HG03520 (cell line): ENCODE data around the gene GBX1.

Experiments
- ATAC-seq: cut with Tn5 transposase; IDR thresholded peaks from one replicate; pipeline ENCODE4 v1.9.1; 2021; ENCODE audit warnings: mild to moderate bottlenecking, moderate library complexity; ENCODE audit not compliant: unreplicated experiment

GBX1 gene

DNA sequence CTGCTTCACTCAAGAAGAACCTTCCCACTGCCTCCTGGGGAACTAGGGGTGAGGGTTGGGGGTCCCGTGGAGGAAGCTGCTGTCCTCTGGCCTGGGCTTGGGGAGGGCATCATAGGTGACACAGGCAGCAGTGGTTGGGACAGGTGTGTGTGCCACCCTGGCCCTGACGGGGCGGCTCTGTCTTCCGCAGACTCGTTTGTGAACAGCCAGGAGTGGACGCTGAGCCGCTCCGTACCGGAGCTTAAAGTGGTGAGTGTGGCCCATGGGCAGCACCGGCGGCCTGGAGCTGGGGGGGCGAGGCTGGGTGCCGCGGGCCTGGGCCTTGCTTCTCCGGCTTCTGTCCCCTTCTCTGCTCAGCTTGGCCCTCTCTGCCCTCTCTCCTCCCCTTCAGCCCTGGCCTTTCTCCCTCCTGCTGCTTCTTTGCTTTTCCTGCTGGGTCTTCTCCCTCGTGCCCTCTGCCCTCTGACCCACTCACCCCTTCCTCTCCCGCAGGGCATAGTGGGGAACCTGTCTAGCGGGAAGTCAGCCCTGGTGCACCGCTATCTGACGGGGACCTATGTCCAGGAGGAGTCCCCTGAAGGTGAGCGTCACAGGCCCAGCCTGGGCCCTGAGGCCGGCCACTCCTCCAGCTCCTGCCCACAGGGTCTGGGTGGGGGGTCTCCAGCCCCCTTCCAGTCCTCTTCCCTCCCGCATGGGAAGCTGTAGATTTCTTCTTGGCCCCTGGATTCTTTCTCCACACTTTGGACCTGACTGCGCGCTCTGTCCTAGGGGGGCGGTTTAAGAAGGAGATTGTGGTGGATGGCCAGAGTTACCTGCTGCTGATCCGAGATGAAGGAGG is 50.7 kb downstream of the GBX1 start:
- ATAC-seq, result no peak

DNA sequence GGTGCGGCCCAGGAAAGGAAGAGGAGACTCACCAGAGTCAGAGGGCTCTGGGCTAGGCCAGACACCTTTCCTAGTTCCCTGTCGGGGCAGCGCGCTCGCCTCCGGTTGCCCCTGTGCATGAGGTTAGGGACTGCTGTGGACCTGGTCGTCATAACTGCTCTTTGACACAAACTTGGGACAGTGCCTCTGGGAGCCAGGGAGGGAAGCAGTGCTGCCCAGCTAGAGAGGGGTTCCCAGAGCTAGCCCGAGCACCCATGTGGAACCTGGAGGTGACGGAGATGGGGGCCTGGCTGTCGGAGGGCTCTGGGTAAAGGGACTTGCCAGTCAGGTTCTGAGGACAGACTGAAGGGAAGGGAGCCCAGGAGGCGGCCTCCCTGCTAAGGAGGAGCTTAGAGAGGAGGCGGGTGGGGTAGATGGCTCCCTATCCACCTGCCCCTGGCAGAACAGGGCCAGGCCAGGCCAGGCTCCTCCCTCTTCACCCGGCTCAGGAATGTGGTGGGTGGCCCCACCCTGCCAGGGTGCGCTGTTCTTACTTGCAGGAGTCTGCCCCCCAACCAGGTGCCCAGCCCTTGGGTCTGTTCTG is 51.6 kb downstream of the GBX1 start:
- no peak for ATAC-seq

DNA sequence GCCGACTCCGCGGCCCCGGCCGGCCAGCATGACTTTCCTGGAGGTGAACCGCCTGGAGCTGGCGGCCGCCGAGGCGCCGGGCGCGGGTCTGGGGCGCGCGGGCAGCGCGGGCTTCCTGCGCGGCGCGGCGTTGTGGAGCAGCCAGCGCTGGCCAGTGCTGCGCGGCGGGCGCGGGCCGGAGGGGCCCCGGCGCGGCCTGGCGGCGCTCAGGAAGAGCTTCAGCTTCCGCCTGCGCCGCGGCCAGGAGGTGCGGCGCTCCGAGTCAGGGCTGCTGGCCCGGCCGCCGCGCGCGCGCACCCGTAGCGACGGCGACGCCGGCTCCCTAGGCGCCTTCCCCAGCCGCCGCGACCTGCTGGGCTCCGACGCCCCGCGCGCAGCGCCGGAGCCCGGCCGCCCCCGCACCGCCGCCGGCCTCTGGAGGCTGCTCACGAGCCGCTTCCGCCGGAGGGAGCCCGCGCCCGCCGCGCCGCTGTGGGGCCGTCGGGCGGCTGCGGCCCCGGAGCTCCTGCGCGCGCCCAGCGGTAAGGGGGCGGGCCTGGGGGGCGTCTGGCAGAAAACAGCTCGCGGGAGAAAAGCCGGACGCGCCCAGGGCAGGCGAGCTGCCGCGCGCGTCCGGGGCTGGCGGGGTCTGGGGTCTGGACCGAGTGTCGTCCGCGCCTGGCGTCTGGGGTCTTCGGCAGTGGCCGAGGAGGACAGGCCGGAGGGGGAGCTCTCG is 52.2 kb downstream of the GBX1 start:
- ATAC-seq, result no peak

DNA sequence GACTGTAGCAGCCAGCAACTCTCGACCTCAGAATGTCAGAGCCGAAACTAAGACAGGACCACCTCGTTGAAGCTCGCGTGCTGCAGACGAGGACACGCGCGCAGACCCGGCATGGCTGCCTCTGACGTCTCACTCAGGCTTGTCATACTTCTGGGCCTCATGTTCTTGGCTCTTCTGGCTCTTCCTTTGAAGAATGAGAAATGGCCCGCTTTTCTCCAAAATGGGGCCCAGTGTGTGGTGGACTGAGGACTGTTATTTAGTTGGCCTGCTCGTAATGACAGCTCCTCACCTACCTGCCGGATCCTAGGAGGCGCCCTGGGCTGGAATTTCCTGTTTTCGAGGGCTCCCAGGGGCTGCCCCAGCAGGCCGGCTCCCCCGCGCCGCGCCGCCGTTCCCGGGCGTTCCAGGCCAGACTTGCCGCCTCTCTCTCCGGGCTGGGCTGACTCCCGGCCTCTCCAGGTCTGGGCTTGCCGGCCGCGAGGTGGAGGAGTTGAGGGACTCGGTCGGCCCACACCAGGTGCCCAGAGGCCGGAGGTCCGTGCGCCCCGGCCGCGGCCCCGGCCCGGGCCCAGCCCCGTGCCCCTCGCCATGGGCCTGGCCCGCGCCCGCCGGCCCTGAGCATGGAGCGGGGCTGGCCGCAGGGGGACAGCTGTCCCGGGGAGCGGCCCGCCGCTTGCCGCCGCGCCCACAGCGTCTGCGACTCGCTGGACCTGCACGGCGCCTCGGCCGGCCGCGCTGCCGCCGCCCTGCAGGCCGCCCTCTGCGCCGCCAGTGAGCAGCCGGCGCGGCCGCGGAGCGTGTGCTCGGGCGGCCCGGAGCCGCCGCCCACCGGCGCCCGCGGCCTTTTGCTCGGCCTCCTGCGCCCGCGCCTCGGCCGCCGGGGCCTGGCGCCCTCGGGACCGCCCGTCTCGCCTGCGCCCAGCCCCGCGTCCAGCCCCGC is 53.1 kb downstream of the GBX1 start:
- no peak for ATAC-seq

DNA sequence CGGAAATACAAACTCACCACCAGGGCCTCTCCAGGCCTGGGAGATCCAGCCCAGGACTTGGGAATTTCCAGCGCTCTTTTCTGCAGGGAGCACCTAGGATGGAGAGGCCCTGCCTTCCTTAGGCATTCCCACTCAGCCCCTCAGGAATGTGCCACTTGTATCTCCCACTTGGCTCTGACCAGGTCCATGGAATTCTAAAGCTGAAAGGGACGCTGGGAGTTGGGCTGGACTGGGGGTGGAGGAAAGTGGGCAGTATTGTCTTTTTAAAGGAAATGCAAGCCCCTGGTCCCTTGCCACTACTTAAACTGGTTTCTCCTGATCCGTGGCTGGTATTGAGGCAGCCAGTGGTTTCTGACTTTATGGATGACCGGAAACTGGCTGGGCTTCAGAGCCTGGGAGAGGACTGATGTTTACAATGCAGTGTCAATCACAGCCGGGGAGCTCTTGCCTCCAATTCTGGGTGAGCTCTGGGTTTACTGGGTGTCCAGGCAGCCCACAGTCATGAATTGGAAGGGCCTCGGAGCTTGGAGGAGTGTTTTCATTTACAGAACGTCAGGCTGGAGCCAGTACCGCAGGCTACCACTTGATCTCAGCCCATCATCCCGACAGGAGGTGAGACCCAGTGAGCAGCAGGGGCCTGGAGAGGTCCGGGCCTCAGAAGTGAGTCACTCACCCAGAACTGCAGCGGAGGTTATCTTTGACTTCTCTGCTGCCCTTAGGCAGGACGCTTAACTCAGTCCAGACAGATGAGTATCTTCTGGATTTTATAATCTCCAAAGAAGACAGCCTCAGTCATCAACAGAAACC is 53.9 kb downstream of the GBX1 start:
- no peak for ATAC-seq

DNA sequence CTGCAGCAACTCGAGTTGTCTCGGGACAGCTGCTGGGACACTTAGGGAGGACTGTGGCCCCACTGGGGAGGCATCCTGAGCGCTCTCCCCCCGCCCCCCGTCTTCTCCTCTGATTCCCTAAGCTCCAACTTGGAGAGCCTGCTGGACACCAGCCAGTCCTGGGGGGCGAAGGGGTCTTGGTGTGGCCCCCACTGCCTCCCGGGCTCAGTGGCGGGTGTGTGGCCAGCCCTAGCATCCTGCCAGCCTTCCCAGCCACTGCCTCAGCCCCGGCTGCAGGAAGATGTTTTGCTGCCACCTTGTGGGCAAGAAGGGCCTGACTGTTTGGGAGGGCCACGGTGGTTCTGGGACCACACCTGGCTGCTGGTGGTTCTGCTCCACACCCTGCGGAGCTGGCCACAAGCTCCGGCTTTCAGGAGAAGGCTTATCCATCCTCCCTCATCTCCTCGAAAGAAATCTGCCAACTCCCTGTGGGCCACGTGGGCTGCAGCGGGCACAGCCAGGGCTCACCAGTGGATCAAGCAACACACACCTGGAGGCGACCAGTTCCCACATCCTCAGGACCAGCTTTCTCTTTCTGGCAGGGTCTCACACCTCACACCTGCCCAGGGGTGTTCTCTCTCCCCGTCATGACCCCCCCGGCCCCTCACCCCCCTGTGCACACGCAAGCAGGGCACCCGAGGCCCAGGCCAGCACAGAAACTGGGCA is 56.4 kb downstream of the GBX1 start:
- ATAC-seq, result no peak

DNA sequence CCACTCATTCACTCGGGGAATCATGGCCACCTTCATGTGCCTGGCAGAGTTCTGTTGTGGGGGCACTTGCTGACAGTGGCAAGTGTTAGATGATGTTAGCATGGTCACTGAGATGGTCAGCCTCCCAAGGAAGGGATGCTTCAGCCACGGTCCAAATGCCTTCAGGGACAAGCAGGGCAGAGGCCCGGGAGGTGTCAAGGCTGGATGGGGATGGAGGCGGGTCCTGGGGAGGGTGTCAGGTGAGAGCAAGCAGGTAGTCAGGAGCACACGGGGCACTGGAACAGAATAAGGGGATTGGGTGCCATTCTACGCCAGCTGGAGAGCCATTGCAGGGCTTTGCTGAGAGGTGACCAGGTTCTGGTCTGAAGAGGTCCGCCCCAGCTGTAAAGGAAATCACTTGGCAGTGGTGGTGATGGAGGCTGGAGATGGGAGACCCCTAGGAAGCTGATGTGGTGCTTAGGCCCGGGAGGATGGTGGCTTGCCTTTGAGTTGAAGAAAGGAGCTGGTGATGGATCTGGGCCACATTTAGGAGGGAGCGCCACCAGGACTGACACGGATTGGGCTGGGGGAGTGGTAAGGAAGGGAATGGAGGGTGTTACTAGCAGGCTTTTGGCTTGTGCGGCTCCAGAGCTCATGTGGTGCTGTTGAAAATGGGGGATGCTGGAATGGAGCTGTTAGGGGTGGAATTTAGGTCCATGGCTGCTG is 57.1 kb downstream of the GBX1 start:
- no peak for ATAC-seq

DNA sequence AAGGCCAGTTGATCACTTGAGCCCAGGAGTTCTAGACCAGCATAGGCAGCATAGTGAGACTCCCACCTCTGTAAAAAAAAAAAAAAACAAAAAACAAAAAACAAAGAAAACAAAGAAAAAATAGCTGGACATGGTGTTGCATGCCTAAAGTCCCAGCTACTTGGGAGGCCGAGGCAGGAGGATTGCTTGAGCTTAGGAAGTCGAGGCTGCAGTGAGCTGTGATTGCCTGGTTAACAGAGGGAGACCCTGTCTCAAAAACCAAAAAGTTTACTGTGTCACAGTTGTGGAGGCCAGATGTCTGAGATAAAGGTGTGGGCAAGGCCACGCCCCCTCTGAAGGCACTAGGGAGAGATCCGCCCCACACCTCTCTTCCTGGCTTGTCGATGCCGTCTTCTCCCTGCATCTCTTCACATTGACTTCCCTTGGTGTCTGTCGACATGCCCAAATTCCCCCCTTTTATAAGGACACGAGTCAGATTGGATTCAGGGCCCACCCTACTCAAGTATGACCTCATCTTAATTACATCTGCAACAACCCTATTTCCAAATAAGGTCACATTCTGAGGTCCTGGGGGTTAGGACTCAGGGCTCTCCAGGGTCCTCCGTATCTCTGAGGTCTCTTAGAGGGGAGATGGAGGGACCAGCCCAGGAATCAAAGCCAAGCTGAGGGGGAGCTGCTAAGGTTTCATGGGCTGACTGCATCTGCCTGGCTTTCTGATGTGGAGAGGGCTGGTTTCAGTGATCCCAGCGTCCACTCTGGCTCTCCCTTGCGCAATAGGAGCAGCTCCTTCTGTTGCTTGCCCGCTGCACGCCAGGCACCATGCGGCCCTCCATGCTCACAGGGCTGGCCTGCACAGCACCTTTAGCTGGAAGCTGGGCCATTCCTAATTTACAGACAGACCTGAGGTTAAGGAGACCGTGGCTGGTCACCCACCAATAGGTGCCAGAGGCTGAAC is 58.1 kb downstream of the GBX1 start:
- ATAC-seq, result no peak

DNA sequence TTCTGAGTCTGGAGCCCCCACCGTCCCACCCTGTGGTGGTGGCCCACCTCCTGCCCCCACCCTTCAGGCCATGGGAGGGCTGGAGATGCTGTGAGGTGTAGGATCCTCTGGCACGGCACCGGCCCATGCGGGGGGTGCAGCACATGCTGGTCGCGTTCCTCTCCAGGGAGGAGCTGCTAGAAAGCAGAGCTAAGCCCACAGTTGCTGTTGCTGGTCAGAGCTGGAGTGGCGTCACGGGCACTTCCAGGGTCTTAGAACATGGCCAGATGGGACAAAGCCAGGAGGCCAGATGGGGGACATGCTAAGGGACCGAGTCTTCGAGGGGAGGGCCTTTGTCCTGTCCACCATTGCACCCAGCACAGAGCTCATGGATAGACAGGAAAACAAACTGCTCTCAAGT is 59.6 kb downstream of the GBX1 start:
- ATAC-seq, result no peak

DNA sequence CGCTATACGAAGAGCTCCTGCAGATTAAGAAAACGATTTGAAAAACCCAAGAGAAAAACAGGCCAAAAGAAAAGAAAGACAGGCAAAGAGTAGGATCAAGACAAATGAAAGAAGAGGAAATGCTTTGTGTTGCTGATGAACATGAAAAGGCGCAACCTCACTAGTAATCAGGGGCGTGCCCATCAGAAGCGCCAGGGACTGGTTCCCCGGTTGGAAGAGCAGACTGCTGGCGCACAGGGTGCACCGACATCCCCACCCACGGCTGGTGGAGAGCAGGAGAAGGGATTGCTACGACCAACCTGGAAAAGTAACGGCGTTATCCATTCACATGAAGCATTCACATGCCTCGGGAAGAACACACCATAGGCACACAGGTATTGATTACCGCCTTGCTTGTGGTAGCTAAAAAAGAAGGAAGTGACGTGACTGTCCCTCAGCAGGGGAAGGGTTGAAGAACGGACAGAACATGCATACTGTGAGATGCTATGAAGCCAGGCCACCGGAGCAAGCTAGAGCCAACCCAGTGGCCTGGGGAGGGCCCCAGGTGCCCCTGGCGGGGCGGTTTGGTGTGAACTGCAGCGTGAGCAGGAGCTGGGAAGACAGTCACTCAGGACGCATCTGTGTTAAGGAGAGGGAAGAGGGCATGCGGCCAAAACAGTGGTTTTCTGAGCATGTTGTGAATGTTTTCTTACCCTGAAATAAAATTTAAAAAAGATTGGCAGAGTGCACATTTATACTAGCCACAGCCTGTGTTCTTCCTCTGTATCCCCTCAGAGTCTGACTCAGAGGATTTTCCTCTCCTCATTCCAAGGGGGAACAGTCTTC is 62.9 kb downstream of the GBX1 start:
- ATAC-seq, result no peak

DNA sequence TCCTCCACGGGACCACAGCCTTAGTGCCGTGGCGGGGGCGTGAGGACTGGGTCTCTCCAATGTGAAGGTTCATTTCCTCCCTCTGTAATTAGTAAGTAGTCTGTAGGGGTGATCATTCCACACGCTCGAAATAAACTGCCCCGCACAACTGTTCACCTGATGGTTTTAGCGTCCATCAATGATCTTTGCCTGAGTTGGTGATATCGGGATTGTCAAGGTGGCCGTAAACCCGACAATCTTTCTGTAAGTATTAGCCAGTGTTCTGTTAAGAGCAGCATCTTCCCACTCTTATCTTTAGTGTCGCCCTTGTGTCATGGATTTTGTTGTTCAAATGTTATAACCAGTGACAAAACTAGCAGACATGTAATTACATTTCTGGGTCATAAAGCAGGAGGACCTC is 63.5 kb downstream of the GBX1 start:
- ATAC-seq, result no peak

DNA sequence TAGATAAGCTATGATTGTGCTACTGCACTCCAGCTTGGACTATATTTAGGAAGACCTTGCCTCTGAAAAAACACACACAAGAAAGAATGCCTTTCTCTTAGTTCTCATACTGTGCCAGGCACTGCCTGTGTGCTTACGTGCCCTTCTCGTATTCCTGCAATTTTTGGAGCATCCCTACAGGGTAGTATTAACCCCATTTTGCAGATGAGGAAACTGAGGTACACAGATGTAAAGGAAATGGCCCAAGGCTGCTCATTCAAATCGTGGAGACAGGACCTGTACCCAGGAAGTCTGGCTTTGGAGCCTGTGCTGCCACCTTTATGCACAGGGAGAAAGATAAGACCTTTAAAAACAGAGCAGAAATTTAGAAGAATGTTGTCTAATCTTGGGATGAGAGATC is 64.5 kb downstream of the GBX1 start:
- no peak for ATAC-seq

DNA sequence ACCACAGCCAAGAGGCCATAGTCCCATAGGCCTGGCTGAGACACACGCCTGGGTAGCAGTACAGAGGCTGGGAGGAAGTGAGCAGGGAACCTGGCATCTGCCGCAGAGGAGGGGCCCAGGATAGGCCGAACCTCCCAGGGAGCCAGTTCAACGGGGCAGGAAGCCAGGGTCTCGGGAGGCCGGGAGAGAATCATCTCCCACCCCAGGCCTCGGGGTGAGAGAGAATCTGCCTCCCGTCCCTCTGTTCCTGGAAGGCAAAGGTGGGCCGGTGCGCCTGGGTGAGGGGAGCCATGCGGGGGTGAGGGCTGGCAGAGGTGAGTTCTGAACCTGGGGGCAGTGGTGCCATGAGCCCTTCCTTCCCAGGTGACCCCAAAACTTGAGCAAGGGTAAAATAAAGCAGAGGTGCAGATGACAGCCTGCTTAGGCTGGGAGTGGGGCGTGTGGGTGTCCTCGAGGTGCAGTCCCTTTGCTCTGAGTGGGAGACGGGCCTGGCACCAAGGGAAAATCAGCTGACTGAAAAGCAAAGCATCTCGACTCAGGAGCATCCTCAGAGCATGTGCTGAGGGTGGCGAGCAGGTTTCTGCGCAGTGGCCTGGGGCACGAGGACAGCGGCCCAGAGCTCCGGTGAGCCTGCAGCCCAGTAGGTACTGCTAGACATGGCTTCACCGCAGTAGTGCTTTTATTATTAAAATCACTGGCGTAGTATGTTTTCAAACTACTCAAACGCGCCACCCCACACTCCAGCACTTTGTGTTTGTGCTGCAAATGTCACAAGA is 65.7 kb downstream of the GBX1 start:
- ATAC-seq, result no peak

DNA sequence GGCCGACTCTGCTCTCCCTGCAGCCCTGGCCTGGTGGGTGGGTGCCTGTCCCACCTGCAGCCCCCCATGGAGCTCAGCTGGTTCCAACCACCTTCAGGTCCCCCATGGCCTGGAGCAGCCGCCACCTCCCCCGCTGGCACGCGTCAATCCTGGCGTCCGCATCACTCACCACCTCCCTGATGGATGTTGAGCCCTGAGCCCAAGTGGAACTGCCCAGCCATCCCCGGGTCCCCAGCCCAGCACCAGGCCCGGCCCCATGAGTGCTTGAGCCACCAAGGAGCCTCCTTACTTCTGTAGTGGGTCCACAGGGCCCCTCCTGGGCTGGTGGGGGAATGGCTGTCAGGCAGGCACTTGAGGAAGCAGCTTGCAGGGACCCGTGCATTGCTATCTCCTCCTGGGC is 66.6 kb downstream of the GBX1 start:
- no peak for ATAC-seq

DNA sequence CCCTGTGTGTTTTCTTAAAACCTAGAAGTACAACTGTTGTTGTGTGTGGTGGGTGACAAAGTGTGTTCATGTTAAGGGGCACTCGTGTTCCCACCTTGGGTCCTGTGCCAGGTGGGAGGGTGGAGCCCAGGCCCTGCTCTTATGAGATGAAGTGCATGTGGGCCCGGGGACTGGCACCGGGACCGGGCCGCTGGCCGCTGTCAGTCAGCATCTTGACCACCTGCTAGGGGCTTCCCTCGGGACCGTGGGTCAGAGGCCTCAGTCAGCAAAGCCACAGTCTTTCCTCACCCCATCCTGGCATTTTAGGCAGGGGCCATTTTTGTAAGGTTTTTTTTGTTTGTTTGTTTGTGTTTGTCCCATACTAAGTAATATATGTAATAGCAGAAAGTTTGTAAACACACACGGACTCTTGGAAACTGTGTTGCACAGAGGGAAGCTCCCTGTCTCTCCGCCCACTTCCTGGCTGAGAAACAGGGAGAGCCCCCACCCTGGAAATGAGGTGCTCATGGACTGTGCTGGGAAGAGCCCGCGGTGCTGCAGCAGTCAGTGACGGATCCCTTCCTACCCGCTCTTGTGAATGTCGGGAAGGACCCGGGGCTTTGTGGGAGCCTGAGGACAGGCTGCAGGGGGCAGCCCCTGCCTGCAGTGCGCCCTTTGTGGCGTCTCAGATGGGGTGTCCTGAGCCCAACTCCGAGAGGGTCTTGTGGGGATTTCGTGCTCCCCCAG is 67.8 kb downstream of the GBX1 start:
- ATAC-seq, result no peak
